HG02763 (cell line): ENCODE data around the gene ATP8B1.

Experiments
- ATAC-seq: cut with Tn5 transposase; IDR thresholded peaks from one replicate; pipeline ENCODE4 v1.9.1; 2021; ENCODE audit warnings: mild to moderate bottlenecking, moderate library complexity; ENCODE audit not compliant: unreplicated experiment

The ATP8B1 gene

GRCh38 chr18:57819671-57820460 is 16.8 kb upstream of the ATP8B1 start:
- peak; percentile 72 for ATAC-seq

GRCh38 chr18:57819119-57819518 is 16.0 kb upstream of the ATP8B1 start:
- no peak for ATAC-seq

GRCh38 chr18:57816208-57816954 is 13.3 kb upstream of the ATP8B1 start:
- no peak for ATAC-seq

- no peak for ATAC-seq
Measured at GRCh38 chr18:57814555-57814954, 11.4 kb upstream of the ATP8B1 start.

GRCh38 chr18:57813245-57813644 is 10.1 kb upstream of the ATP8B1 start:
- no peak for ATAC-seq

- no peak for ATAC-seq
Measured at GRCh38 chr18:57812126-57812477, 9.0 kb upstream of the ATP8B1 start.

- ATAC-seq = no peak
Measured at GRCh38 chr18:57811477-57812125, 8.5 kb upstream of the ATP8B1 start.

GRCh38 chr18:57809190-57809589 is 6.1 kb upstream of the ATP8B1 start:
- no peak for ATAC-seq

- ATAC-seq = no peak
Measured at GRCh38 chr18:57807336-57808117, 4.4 kb upstream of the ATP8B1 start.

- ATAC-seq = no peak
Measured at GRCh38 chr18:57806978-57807285, 3.8 kb upstream of the ATP8B1 start.

- no peak for ATAC-seq
Measured at GRCh38 chr18:57806201-57806977, 3.3 kb upstream of the ATP8B1 start.

GRCh38 chr18:57805117-57805516 is 2.0 kb upstream of the ATP8B1 start:
- ATAC-seq = no peak

GRCh38 chr18:57804557-57804956 is 1.4 kb upstream of the ATP8B1 start:
- no peak for ATAC-seq

GRCh38 chr18:57802213-57803102 is 657 bp downstream of the ATP8B1 start:
- no peak for ATAC-seq

GRCh38 chr18:57801761-57802212 is 1.3 kb downstream of the ATP8B1 start:
- ATAC-seq = no peak

- ATAC-seq = no peak
Measured at GRCh38 chr18:57801325-57801724, 1.8 kb downstream of the ATP8B1 start.

GRCh38 chr18:57798713-57799373 is 4.3 kb downstream of the ATP8B1 start:
- ATAC-seq = no peak

GRCh38 chr18:57797209-57797651 is 5.9 kb downstream of the ATP8B1 start:
- no peak for ATAC-seq
